KOPT-K1 (cell line): ENCODE measurements around the gene ITGB3.
A peak's percentile ranks its signal among the peaks of the same experiment; 100 is the strongest.
"Not testable (repeated sequence)": the region's sequence is repeated elsewhere in the genome, so short reads cannot be mapped to it uniquely, and the experiment has no call there.

ENCODE experiments used
- H3K27ac ChIP-seq: fragments of 200-600 bp; sonication (generic); 2 replicates; pipeline ENCODE4 v1.5.1; 2016; ENCODE audit warnings: antibody characterized with exemption, mild to moderate bottlenecking, low read depth, low read length; ENCODE audit not compliant: poor library complexity, severe bottlenecking
- H3K36me3 ChIP-seq: fragments of 200-600 bp; sonication (generic); 2 replicates; pipeline ENCODE4 v1.5.1; 2017; ENCODE audit warnings: antibody characterized with exemption, mild to moderate bottlenecking, low read length, moderate library complexity; ENCODE audit not compliant: insufficient read depth
- H3K9me3 ChIP-seq: fragments of 200-600 bp; sonication (generic); 2 replicates; pipeline ENCODE4 v1.5.1; 2017; ENCODE audit warnings: antibody characterized with exemption, low read length, mild to moderate bottlenecking; ENCODE audit not compliant: insufficient read depth, poor library complexity, severe bottlenecking

Gene ITGB3

DNA sequence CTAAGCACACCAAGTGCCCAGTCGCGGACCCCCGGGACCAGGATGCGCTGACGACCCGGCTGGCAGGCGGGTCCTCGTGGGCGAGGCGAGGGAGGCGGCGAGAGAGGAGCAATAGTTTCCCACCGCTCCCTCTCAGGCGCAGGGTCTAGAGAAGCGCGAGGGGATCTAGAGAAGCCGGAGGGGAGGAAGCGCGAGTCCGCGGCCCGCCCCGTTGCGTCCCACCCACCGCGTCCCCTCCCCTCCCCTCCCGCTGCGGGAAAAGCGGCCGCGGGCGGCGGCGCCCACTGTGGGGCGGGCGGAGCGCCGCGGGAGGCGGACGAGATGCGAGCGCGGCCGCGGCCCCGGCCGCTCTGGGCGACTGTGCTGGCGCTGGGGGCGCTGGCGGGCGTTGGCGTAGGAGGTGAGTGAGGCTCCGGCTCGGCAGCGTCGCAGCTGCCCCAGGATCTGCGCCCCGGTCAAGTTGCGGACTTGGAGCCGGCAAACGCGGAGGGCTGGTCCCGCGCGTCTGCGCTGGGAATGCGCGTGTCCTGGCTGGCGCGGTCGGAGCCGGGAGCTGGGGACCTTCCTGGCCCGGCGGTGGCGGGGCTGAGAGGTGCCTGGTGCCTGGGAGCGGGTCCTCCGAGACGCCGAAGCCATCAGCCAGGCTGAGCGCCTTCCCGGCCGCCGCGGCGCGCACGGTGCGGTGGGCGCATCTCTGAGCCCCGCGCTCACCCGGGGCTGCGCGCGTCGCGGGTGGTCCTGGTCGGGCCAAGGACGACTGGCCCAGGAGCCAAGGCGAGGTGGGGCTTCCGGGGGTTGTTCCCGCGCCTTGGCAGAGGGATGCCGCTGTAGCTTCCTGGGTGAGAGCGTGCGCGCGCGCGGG is at the start of gene ITGB3:
Gene ITGB3, plus strand, starts transcription at position 287 of the 862 bp plus-strand sequence. Its CDS starts 35 bp downstream, at position 322.
- Histone ChIP-seq H3K36me3 (no peaks in the 10 kb centered on the region), H3K9me3 (no peaks in the 10 kb centered on the region), H3K27ac (no peak within 1 kb of the TSS)

DNA sequence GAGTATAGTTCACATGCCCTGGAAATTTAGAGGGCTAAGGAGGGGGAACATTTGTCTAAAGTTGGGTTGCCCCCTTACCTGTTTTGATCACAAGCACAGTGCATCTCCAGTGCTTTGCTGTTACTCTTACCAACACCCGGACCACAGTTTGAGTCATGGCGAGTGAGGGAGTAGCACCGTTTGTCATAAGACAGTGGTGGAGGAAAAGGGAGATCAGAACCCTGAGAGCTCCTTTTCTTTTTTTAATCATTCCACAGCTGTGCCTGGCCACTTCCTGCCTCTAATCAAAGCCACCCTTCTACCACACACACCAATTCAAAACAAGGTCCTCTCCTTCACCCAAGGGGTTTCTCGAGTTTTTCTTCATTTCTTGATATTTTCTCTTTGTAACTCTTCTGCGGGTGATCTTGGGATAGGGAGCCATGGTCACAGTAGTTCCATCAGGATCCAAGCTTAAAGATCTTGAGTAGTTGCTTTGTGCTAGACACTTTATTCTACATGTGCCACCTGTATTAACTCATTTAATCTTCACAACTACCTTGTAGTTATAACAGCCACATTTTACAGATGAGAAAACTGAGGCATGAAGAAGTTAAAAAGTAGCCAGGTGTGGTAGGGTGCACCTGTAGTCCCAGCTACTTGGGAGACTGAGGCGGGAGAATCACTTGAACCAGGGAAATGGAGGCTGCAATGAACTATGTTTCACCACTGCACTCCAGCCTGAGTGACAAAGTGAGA is 49.5 kb upstream of the ITGB3 start:
- H3K36me3 ChIP-seq, result no peaks in the 10 kb centered on the region
- peak overlapping the region; percentile 78 for H3K27ac ChIP-seq
- no peaks in the 10 kb centered on the region for H3K9me3 ChIP-seq

DNA sequence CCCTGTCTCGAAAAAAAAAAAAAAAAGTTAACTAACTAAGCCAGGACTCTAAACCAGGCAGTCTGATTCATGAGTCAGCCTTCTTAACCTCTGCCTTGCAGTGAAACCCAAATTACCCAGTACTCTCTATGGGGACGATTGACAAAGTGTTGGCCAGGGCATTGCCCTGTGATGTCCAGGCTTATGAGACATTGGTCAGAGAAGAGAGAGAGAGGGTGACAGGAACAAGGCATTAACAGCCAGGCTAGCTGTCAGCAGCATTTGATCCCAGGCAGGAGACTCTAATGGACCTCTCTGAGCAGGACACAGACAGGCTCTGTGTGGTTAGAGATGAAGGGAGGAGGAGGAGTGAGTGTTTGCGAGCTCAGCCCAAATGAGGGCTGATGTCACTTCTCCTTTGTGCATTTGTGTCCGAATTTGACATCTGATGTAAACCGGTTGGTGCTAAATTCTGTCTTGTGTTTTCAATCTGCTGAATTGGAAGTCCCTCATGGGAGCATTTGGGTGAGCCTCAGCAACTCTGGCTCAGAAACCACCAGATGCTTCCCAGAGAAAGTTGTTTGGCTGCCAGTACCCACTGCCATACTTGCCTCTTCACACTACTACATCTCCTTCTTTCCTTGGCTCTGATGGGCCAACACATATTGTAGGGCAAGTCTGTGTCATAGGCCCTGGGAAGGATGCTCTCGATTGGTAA is 48.8 kb upstream of the ITGB3 start:
- peak overlapping the region; percentile 78 for H3K27ac ChIP-seq
- no peaks in the 10 kb centered on the region for H3K9me3 ChIP-seq
- H3K36me3 ChIP-seq, result no peaks in the 10 kb centered on the region

DNA sequence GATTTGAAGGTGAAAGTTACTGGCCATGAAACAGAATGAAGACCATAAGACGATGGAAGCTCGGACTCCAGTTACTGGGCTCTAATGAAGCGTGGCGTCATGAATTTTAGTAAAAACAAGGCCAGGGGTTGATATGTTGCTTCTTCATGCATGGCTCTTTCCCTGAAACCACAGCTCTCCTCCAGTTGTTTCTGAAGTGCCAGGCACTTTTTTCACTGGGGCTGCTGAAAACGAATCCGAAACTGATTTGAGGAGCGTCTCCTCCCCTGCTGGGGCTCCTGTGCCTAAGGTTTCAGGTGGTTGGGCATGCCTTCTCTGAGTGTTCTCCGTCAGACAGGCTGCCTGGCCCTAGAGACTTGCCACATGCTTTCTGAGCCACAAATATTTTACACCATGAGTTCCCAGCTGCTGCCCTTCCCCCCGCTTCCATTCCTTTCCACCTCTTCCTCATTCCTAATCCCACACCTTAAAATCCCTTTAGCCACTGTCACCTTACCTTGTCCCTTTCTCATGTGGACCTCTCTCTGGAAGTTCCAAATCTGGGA is 48.1 kb upstream of the ITGB3 start:
- Histone ChIP-seq H3K9me3 (no peaks in the 10 kb centered on the region), H3K27ac (peak overlapping the region; percentile 78), H3K36me3 (no peaks in the 10 kb centered on the region)

DNA sequence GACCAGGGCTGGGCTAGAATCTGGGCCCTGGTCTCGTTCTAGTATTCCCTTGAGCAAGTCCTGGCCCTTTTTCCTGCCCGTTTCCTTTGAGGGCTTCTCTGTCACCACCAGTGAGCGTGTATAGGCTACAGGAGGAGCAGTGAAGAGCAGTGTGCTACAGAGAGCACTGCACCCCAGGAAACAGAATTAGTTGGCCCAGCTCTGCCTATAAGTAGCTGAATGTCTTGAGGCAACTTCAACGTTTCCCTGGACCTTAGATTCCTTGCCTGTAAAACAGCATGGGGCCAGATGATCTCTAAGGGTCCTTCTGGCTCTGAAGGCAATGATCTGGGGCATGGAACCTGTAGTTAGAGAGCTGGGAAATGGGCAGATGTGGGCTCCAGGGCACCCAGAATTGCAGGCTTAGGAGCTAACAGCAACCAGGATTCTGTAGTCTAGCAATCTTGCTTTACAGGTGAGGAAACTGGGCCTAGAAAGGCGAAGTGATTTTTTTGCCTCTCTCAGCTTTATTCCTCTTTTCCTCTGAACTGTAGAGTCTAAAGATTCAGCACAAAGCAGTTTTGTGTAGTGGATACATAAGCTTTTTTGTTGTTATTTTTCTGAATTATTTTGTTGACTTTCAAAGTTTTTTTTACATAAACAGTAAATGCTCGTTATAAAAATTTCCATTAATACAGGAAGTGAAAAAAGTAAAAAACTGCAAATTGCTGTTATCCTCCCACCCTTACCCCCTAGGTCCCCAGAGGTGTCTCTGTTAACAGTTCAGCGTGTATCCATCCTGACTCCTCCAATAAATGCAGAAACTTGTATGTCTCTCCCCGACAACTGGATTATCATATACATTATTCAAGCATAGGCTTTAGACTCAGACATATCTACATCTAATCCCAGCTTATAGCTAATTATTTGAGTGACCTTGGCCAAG is 46.2 kb upstream of the ITGB3 start:
- Histone ChIP-seq H3K9me3 (no peaks in the 10 kb centered on the region), H3K27ac (peak overlapping the region; percentile 78), H3K36me3 (no peaks in the 10 kb centered on the region)

DNA sequence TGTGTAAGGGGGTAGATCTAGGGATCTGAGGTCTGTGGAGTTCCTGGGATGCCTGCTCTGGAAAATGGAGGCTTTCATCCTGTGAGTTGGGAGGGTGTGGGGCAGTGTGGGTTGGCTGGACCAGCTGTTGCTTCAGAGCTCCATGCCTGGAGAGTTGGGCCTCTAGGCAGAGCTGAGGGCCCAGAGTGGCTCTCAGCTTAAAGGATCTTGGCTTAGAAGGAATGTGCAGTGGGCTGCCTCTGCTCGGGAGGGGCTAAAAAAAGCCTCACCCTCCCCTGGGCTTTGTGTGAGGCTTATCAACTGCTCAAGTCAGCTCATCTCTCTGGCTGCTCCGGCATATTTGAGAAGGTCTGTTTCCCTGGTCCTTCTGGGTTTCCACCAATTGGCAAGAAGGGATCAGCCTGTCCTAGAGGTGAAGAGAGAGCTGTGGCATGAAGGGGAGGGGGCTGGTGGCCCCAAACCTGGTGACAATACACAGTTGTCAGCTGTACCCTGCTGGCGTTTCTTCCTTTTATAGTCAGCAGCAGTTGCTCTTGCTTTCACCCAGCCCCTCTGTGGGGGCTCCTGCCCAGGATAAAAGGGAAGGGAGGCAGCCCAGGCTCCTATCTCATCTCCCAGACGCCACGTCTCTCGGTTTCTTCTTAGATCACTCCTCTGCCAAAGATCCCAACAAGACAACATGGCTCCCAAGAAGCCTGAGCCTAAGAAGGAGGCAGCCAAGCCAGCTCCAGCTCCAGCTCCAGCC is 44.7 kb upstream of the ITGB3 start, which contains the start of gene MYL4:
Gene MYL4, plus strand, starts transcription at position 605 of the 745 bp plus-strand sequence. Its CDS starts 75 bp downstream, at position 680.
- no peaks in the 10 kb centered on the region for H3K9me3 ChIP-seq
- H3K27ac ChIP-seq, result peak within 1 kb of the TSS; percentile 78
- no peaks in the 10 kb centered on the region for H3K36me3 ChIP-seq

DNA sequence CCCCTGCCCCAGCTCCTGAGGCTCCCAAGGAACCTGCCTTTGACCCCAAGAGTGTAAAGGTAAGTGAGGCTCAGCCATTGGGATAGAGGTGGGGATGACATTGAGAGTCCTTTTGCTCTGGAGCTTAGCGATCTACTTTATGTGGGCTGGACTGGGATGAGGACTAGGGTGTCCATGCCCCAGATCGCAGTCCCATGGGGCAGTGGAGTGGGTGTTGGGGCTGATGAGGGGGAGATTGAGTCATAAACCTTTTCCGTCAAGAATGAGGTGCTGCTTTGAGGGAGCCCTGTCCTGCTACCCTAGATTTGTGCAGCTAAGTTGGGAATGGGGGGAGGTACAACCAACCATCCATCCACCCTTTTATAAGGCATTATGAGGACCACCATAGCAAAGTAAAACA is 44.1 kb upstream of the ITGB3 start:
- Histone ChIP-seq H3K9me3 (no peaks in the 10 kb centered on the region), H3K36me3 (no peaks in the 10 kb centered on the region), H3K27ac (peak overlapping the region; percentile 43)

DNA sequence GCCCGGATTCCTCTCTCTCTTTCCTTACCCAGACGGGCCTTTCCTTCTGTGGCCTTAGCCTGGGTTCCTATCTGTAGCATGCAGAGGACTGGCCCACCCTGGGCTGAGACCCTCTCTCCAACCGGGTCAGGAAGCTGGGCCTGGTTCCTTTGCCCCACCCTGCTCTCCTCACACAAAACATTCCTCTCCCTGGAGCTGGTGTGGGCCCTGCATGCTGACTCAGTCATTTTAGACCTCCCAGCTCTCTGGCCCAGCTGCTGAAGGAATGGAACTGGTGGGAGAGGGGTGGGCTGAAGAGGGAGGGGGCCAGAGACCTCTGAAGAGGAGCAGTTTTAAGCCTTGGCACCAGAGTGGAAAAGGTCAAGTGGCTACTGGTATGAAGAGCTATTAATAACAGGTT is 43.5 kb upstream of the ITGB3 start:
- Histone ChIP-seq H3K27ac (no peak overlapping the region), H3K9me3 (no peaks in the 10 kb centered on the region), H3K36me3 (no peaks in the 10 kb centered on the region)

DNA sequence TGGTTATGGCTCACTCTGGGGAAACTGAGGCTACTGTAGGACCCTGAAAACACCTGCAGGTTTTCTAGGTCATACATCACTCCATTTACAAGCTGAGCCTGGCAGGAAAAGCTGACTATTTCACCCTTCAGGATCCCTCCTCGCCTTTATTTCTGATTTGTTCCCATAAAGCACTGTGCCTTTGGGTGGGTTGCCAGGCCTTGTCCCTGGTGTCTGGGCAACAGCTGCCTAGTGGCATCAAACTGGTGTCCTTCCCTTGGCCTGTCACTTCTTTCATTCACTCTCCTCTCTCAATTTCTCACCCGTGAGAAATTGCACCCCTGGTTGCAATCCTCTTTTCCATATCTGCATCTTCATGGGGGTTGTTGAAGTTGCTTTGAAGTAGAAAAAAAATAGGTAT is 42.8 kb upstream of the ITGB3 start:
- no peak overlapping the region for H3K27ac ChIP-seq
- no peaks in the 10 kb centered on the region for H3K36me3 ChIP-seq
- H3K9me3 ChIP-seq, result no peaks in the 10 kb centered on the region

DNA sequence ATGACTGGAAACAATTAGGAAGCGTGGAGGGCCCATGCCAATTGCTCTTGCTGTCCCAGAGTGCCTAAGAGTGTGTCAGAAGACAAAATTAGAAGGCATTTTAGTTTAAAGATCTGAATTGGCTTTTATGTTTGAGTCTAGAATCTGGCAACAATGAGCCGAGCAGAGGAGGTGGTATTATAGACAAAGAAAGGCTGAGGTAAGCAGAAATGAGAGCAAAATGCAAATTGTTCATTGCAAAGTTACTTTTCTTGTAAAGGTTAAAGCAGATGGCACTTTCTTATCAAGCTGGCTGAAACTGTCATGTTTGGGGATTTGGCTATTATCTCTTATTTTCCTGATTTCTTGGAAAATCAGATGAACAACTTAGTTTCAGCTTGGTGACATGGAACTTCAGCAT is 41.2 kb upstream of the ITGB3 start:
- Histone ChIP-seq H3K27ac (no peak overlapping the region), H3K36me3 (no peaks in the 10 kb centered on the region), H3K9me3 (no peaks in the 10 kb centered on the region)

DNA sequence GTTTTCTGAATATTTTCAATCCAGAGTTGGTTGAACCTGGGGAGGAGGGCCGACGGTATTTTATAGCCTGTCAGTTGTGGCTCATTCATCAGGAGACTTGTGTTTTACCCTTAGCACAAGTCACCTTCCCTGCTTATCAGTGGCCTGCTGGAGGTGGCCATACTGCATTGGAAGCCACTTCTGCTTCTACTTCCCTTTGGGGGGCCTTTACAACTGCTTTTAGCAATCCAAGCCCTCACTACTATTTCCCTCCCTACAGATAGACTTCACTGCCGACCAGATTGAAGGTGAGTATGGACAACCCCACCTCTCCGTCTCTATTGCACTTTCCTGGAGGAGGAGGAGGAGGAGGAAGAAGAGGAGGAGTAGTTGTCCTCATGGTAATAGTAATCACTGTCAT is 40.1 kb upstream of the ITGB3 start:
- Histone ChIP-seq H3K9me3 (no peaks in the 10 kb centered on the region), H3K27ac (no peak overlapping the region), H3K36me3 (no peaks in the 10 kb centered on the region)

DNA sequence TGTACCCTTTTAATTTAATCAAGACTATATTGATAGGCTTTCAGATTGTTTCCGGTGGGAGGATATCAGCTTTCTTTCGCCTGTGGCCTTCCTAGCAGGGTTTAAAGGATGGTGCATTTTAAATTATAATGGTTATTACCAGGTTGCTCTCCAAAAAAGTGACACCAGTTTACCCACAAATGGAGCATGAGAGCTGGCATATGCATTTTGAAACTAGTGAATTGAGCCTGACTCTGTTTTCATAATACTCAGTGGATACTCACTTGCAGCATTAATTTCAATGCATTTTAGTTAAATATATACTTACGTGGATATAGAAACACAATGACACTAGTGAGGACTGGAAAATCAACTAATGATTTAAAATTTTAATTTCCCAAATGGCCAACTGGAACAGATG is 38.7 kb upstream of the ITGB3 start:
- H3K9me3 ChIP-seq, result no peaks in the 10 kb centered on the region
- H3K27ac ChIP-seq, result no peak overlapping the region
- no peaks in the 10 kb centered on the region for H3K36me3 ChIP-seq

DNA sequence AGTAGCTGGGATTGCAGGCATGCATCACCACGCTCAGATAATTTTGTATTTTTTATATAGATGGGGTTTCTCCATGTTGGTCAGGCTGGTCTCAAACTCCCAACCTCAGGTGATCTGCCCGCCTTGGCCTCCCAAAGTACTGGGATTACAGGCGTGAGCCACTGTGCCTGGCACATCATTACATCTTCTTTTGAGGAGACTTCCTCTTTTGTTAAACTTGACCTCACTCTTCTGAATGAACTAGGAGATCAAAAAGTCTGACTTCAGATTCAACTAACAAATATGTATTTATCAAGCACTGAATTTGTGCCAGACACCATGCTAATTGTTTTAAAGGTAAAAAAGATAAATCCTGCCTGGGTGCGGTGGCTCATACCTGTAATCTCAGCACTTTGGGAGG is 36.8 kb upstream of the ITGB3 start:
- not testable (repeated sequence) for H3K36me3 ChIP-seq, H3K9me3 ChIP-seq, H3K27ac ChIP-seq

DNA sequence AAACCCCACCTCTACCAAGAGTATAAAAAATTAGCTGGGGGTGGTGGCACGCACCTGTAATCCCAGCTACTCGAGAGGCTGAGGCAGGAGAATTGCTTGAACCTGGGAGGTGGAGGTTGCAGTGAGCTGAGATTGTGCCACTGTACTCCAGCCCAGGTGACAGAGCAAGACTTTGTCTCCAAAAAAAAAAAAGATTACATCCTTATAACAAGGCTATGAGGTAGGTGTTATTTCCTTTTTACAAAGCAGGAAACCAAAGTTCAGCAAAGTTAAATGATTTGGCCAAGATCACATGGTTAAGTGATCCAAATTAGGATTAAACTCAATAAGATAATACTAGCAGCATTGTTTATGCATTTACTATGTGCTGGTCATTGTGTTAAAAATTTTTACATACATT is 36.3 kb upstream of the ITGB3 start:
- H3K36me3 ChIP-seq, H3K27ac ChIP-seq: not testable (repeated sequence)

More for the DNA sequence above, 36.3 kb upstream of the ITGB3 start:
- H3K9me3 ChIP-seq, result not testable (repeated sequence)
